Neural cell (in vitro differentiated cells): ENCODE data around the gene SPNS1. TPM values are rescaled to one million over a fixed set of nuclear protein-coding genes. Genes with fewer than 3 reads are reported as not detected.

Source experiments
- H2AFZ ChIP-seq: fragments of 200-600, 300-800 bp; sonication (generic), shearing (Covaris generic); 2 replicates; pipeline ENCODE4 v1.6.0; 2014; ENCODE audit warnings: low read depth, mild to moderate bottlenecking, antibody characterized with exemption, low read length, moderate library complexity
- H3F3A ChIP-seq: fragments of 200-600 bp; shearing (Covaris generic); 2 replicates; pipeline ENCODE4 v1.6.1; 2016; ENCODE audit warnings: mild to moderate bottlenecking, moderate library complexity, mixed read lengths, antibody characterized with exemption, low read length; ENCODE audit not compliant: insufficient read depth, poor library complexity, severe bottlenecking
- H3K27ac ChIP-seq: fragments of 200-600, 300-800 bp; sonication (generic), shearing (Covaris generic); 2 replicates; pipeline ENCODE4 v1.5.1; 2014; ENCODE audit warnings: mild to moderate bottlenecking, low read length, moderate library complexity
- H3K27me3 ChIP-seq: fragments of 300-800, 200-600 bp; sonication (generic), shearing (Covaris generic); 2 replicates; pipeline ENCODE4 v1.6.0; 2014; ENCODE audit warnings: mild to moderate bottlenecking, low read depth, low read length, moderate library complexity; ENCODE audit not compliant: insufficient read depth
- H3K36me3 ChIP-seq: fragments of 300-800, 200-600 bp; sonication (generic), shearing (Covaris generic); 2 replicates; pipeline ENCODE4 v1.5.1; 2014; ENCODE audit warnings: mild to moderate bottlenecking, antibody characterized with exemption, low read length, moderate library complexity; ENCODE audit not compliant: insufficient read depth
- H3K4me2 ChIP-seq: fragments of 300-800, 200-600 bp; sonication (generic), shearing (Covaris generic); 2 replicates; pipeline ENCODE4 v1.6.0; 2014; ENCODE audit warnings: mild to moderate bottlenecking, low read length
- H3K4me3 ChIP-seq: fragments of 300-800, 200-600 bp; sonication (generic), shearing (Covaris generic); 2 replicates; pipeline ENCODE4 v1.5.1; 2014; ENCODE audit warnings: mild to moderate bottlenecking, low read length, moderate library complexity
- H3K79me2 ChIP-seq: fragments of 200-600 bp; shearing (Covaris generic); replicated peaks from 2 replicates; pipeline ENCODE4 v1.6.0; 2014; ENCODE audit warnings: mild to moderate bottlenecking, low read length, moderate library complexity; ENCODE audit not compliant: insufficient read depth
- H3K9ac ChIP-seq: fragments of 300-800, 200-600 bp; sonication (generic), shearing (Covaris generic); 2 replicates; pipeline ENCODE4 v1.6.1; 2016; ENCODE audit warnings: mild to moderate bottlenecking, low read length, mixed read lengths
- H3K9me2 ChIP-seq: fragments of 200-600 bp; shearing (Covaris generic); 2 replicates; pipeline ENCODE4 v1.6.1; 2016; ENCODE audit warnings: mild to moderate bottlenecking, low read length, mixed read lengths; ENCODE audit not compliant: insufficient read depth
- H3K9me3 ChIP-seq: fragments of 200-600, 300-800 bp; sonication (generic), shearing (Covaris generic); 2 replicates; pipeline ENCODE4 v1.6.1; 2016; ENCODE audit warnings: mild to moderate bottlenecking, mixed run types, low read length, moderate library complexity, mixed read lengths
- H4K20me1 ChIP-seq: fragments of 200-600 bp; shearing (Covaris generic); 2 replicates; pipeline ENCODE4 v1.6.1; 2016; ENCODE audit warnings: mild to moderate bottlenecking, mixed run types; ENCODE audit not compliant: insufficient read depth
- CTCF ChIP-seq: fragments of 450-650 bp; IDR thresholded peaks from 2 replicates; pipeline ENCODE4 v1.5.1; 2014; ENCODE audit warnings: antibody characterized with exemption, mild to moderate bottlenecking, moderate library complexity; ENCODE audit not compliant: poor library complexity, severe bottlenecking
- EP300 ChIP-seq: fragments of 450-650 bp; conservative IDR thresholded peaks from 2 replicates; pipeline ENCODE4 v1.6.1; 2014; ENCODE audit warnings: antibody characterized with exemption, mild to moderate bottlenecking, moderate library complexity; ENCODE audit not compliant: poor library complexity, severe bottlenecking
- EZH2 ChIP-seq: fragments of 200-600, 300-800 bp; shearing (Covaris generic), sonication (generic); IDR thresholded peaks from 2 replicates; pipeline ENCODE4 v1.6.1; 2014; ENCODE audit warnings: antibody characterized with exemption, low read length, borderline replicate concordance, mild to moderate bottlenecking; ENCODE audit not compliant: insufficient read depth, poor library complexity, severe bottlenecking
- MXI1 ChIP-seq: fragments of 450-650 bp; conservative IDR thresholded peaks from 2 replicates; pipeline ENCODE4 v1.6.1; 2014; ENCODE audit warnings: antibody characterized with exemption, mild to moderate bottlenecking; ENCODE audit not compliant: poor library complexity, severe bottlenecking
- POLR2AphosphoS5 ChIP-seq: IDR thresholded peaks from 2 replicates; pipeline ENCODE4 v1.6.1; 2012
- RAD21 ChIP-seq: fragments of 450-650 bp; conservative IDR thresholded peaks from 2 replicates; pipeline ENCODE4 v1.6.1; 2014; ENCODE audit warnings: antibody characterized with exemption, mild to moderate bottlenecking, moderate library complexity
- REST ChIP-seq: IDR thresholded peaks from 2 replicates; pipeline ENCODE4 v1.6.1; 2012; ENCODE audit warnings: borderline replicate concordance
- SMC3 ChIP-seq: fragments of 450-650 bp; conservative IDR thresholded peaks from 2 replicates; pipeline ENCODE4 v1.6.1; 2014; ENCODE audit warnings: antibody characterized with exemption, mild to moderate bottlenecking, moderate library complexity; ENCODE audit not compliant: poor library complexity
- TAF1 ChIP-seq: IDR thresholded peaks from 2 replicates; pipeline ENCODE4 v1.6.1; 2012; ENCODE audit warnings: low read depth
- polyA plus RNA-seq: library from polyadenylated mRNA; depleted of rRNA; stranded (reverse); fragments of >200 nt; gene quantifications from 2 replicates; pipeline ENCODE4 v1.2.3, GENCODE V29; 2014

The SPNS1 gene
- polyA plus RNA-seq, 1 donor from 2014 or later = 41.6 TPM

- Histone ChIP-seq H3K36me3 (no peaks in the 10 kb centered on the region), H3K79me2 (no peaks in the 10 kb centered on the region), H3K27me3 (no peaks in the 10 kb centered on the region), H3K9me2 (no peaks in the 10 kb centered on the region), H3K4me2 (no peak overlapping the region), H4K20me1 (no peaks in the 10 kb centered on the region), H3K9me3 (no peaks in the 10 kb centered on the region), H3K4me3 (no peak overlapping the region), H3K27ac (no peak overlapping the region), H3F3A (no peaks in the 10 kb centered on the region), H2AFZ (no peak overlapping the region), H3K9ac (no peak overlapping the region)
- TF ChIP-seq TAF1 (no peak), CTCF (no peak), EP300 (no peak), SMC3 (no peak), REST (no peak), MXI1 (no peak), POLR2AphosphoS5 (no peak), EZH2 (no peak), RAD21 (no peak)
These were observed 42.0 kb upstream of the SPNS1 start for GRCh38 chr16:28932339-28933141.

- Histone ChIP-seq H3F3A (no peaks in the 10 kb centered on the region), H3K4me3 (no peak overlapping the region), H3K4me2 (no peak overlapping the region), H3K36me3 (no peaks in the 10 kb centered on the region), H3K9ac (no peak overlapping the region), H2AFZ (no peak overlapping the region), H3K27ac (no peak overlapping the region), H3K9me3 (no peaks in the 10 kb centered on the region), H3K79me2 (no peaks in the 10 kb centered on the region), H3K27me3 (no peaks in the 10 kb centered on the region), H3K9me2 (no peaks in the 10 kb centered on the region), H4K20me1 (no peaks in the 10 kb centered on the region)
- no peak for TF ChIP-seq EP300
- TF ChIP-seq SMC3 = no peak
- no peak for TF ChIP-seq RAD21
- TF ChIP-seq EZH2 = no peak
- no peak for TF ChIP-seq MXI1
- TF ChIP-seq REST = no peak
- no peak for TF ChIP-seq TAF1
- no peak for TF ChIP-seq POLR2AphosphoS5
- no peak for TF ChIP-seq CTCF
These were observed 41.4 kb upstream of the SPNS1 start for GRCh38 chr16:28933171-28933570.
